H9 (cell line): ENCODE measurements around the gene STN1. TPM values are rescaled to one million over a fixed set of nuclear protein-coding genes. Genes with fewer than 3 reads are reported as not detected.

Source experiments
- DNase-seq: peaks from one replicate; pipeline ENCODE4 v3.0.0-alpha.2; 2017
- H2AFZ ChIP-seq: one replicate; pipeline ENCODE4 v1.6.1; 2013; ENCODE audit warnings: mild to moderate bottlenecking, low read length, control low read depth, moderate library complexity
- H2AK5ac ChIP-seq: 2 replicates; pipeline ENCODE4 v1.6.1; 2013; ENCODE audit warnings: low read length, control low read depth, mixed read lengths; ENCODE audit not compliant: insufficient read length
- H2BK120ac ChIP-seq: one replicate; pipeline ENCODE4 v1.6.1; 2013; ENCODE audit warnings: low read depth, mild to moderate bottlenecking, low read length, control low read depth, inconsistent platforms; ENCODE audit not compliant: poor library complexity, severe bottlenecking
- H2BK12ac ChIP-seq: 2 replicates; pipeline ENCODE4 v1.6.1; 2013; ENCODE audit warnings: low read length, control low read depth, mixed read lengths, low read depth; ENCODE audit not compliant: insufficient read length
- H2BK15ac ChIP-seq: 2 replicates; pipeline ENCODE4 v1.6.1; 2013; ENCODE audit warnings: low read depth, low read length, control low read depth
- H2BK20ac ChIP-seq: one replicate; pipeline ENCODE4 v1.6.1; 2013; ENCODE audit warnings: low read depth, mild to moderate bottlenecking, low read length, control low read depth, inconsistent platforms; ENCODE audit not compliant: poor library complexity, severe bottlenecking
- H2BK5ac ChIP-seq: 2 replicates; pipeline ENCODE4 v1.6.1; 2013; ENCODE audit warnings: low read length, control low read depth, mixed read lengths; ENCODE audit not compliant: insufficient read length
- H3K14ac ChIP-seq: 2 replicates; pipeline ENCODE4 v1.6.1; 2013; ENCODE audit warnings: low read length, control low read depth; ENCODE audit not compliant: insufficient read depth
- H3K18ac ChIP-seq: 2 replicates; pipeline ENCODE4 v1.6.1; 2013; ENCODE audit warnings: low read depth, mild to moderate bottlenecking, mixed read lengths, low read length, control low read depth; ENCODE audit not compliant: insufficient read length
- H3K23ac ChIP-seq: 2 replicates; pipeline ENCODE4 v1.6.1; 2013; ENCODE audit warnings: low read length, control low read depth, mixed read lengths, low read depth; ENCODE audit not compliant: insufficient read length
- H3K23me2 ChIP-seq: 2 replicates; pipeline ENCODE4 v1.6.1; 2013; ENCODE audit warnings: low read depth, mild to moderate bottlenecking, mixed read lengths, low read length, control low read depth; ENCODE audit not compliant: insufficient read length, poor library complexity, severe bottlenecking
- H3K27ac ChIP-seq: 2 replicates; pipeline ENCODE4 v1.5.1; 2013; ENCODE audit warnings: low read length, control low read depth, mixed read lengths, low read depth; ENCODE audit not compliant: insufficient read length
- H3K27me3 ChIP-seq: 2 replicates; pipeline ENCODE4 v1.6.1; 2013; ENCODE audit warnings: low read length, control low read depth, inconsistent platforms; ENCODE audit not compliant: insufficient read depth
- H3K4ac ChIP-seq: 2 replicates; pipeline ENCODE4 v1.6.1; 2013; ENCODE audit warnings: low read depth, mild to moderate bottlenecking, control low read depth, inconsistent platforms, low read length, moderate library complexity
- H3K4me1 ChIP-seq: 2 replicates; pipeline ENCODE4 v1.6.1; 2013; ENCODE audit warnings: low read length, control low read depth, inconsistent platforms; ENCODE audit not compliant: insufficient read depth
- H3K4me2 ChIP-seq: 2 replicates; pipeline ENCODE4 v1.6.1; 2013; ENCODE audit warnings: low read length, control low read depth, mixed read lengths; ENCODE audit not compliant: insufficient read length, insufficient read depth
- H3K56ac ChIP-seq: 2 replicates; pipeline ENCODE4 v1.6.1; 2013; ENCODE audit warnings: low read depth, mild to moderate bottlenecking, mixed read lengths, low read length, control low read depth; ENCODE audit not compliant: insufficient read length
- H3K79me1 ChIP-seq: 2 replicates; pipeline ENCODE4 v1.6.1; 2013; ENCODE audit warnings: low read depth, mild to moderate bottlenecking, moderate library complexity, low read length, control low read depth, inconsistent platforms; ENCODE audit not compliant: insufficient read depth, poor library complexity, severe bottlenecking
- H3K79me2 ChIP-seq: 2 replicates; pipeline ENCODE4 v1.6.1; 2013; ENCODE audit warnings: low read length, control low read depth, inconsistent platforms; ENCODE audit not compliant: insufficient read depth
- H3K9ac ChIP-seq: 2 replicates; pipeline ENCODE4 v1.6.1; 2013; ENCODE audit warnings: low read length, control low read depth, mixed read lengths; ENCODE audit not compliant: insufficient read length; ENCODE audit errors: extremely low read depth
- H3K9me3 ChIP-seq: one replicate; pipeline ENCODE4 v1.6.1; 2013; ENCODE audit warnings: low read depth, low read length, inconsistent platforms; ENCODE audit not compliant: control insufficient read depth
- H3T11ph ChIP-seq: one replicate; pipeline ENCODE4 v1.6.1; 2013; ENCODE audit warnings: mild to moderate bottlenecking, low read length, control low read depth, inconsistent platforms
- H4K20me1 ChIP-seq: one replicate; pipeline ENCODE4 v1.6.1; 2013; ENCODE audit not compliant: control insufficient read depth, insufficient read length, insufficient read depth
- H4K5ac ChIP-seq: 2 replicates; pipeline ENCODE4 v1.6.1; 2013; ENCODE audit warnings: low read depth, mild to moderate bottlenecking, mixed read lengths, low read length, control low read depth; ENCODE audit not compliant: insufficient read length
- H4K8ac ChIP-seq: replicated peaks from 2 replicates; pipeline ENCODE4 v1.6.1; 2013; ENCODE audit warnings: low read length, control low read depth, mixed read lengths, low read depth; ENCODE audit not compliant: insufficient read length
- H4K91ac ChIP-seq: 2 replicates; pipeline ENCODE4 v1.6.1; 2013; ENCODE audit warnings: low read depth, mild to moderate bottlenecking, moderate library complexity, mixed read lengths, low read length, control low read depth; ENCODE audit not compliant: insufficient read length
- H3K27ac Mint-ChIP-seq, 3 experiments: 2 replicates in 2 of 3; 3 replicates in 1 of 3; pipeline ENCODE4 v1.8.0; 2020 to 2021; ENCODE audit warnings: mixed read lengths in 3 of 3, mild to moderate bottlenecking in 1 of 3, moderate library complexity in 1 of 3
- H3K27me3 Mint-ChIP-seq: 2 replicates; pipeline ENCODE4 v1.8.0; 2021; ENCODE audit warnings: low read depth, mild to moderate bottlenecking, moderate library complexity, mixed read lengths
- H3K36me3 Mint-ChIP-seq, 3 experiments: 2 replicates in 2 of 3; 3 replicates in 1 of 3; pipeline ENCODE4 v1.8.0; 2020 to 2021; ENCODE audit warnings: low read depth in 3 of 3, mixed read lengths in 3 of 3; ENCODE audit not compliant: insufficient read depth in 1 of 3
- H3K4me1 Mint-ChIP-seq, 2 experiments: 2 replicates each; pipeline ENCODE4 v1.8.0; 2020; ENCODE audit warnings: mixed read lengths in 2 of 2
- H3K4me3 Mint-ChIP-seq, 2 experiments: 2 replicates in 1 of 2; 3 replicates in 1 of 2; pipeline ENCODE4 v1.8.0; 2020 to 2021; ENCODE audit warnings: mild to moderate bottlenecking in 2 of 2, mixed read lengths in 2 of 2, moderate library complexity in 1 of 2
- H3K9me3 Mint-ChIP-seq, 2 experiments: 2 replicates in 1 of 2; 3 replicates in 1 of 2; pipeline ENCODE4 v1.8.0; 2020; ENCODE audit warnings: mild to moderate bottlenecking in 2 of 2, mixed read lengths in 2 of 2, moderate library complexity in 1 of 2
- WGBS: extraction: QIAGEN DNeasy Blood & Tissue Kit; methylation state at CpG from one replicate; pipeline ENCODE4 v1.1.7; 2013; ENCODE audit warnings: missing lambda C conversion rate, low lambda C conversion rate, mixed read lengths; ENCODE audit not compliant: insufficient read length; ENCODE audit errors: extremely low coverage; 5-methylcytosine and 5-hydroxymethylcytosine counted together
- total RNA-seq: library from RNA; stranded (reverse); gene quantifications from 2 replicates; pipeline ENCODE4 v1.2.1, GENCODE V29; 2021
- TF ChIP-seq, protein P1 (sequence below): fragments of 200-600 bp; sonication (generic); conservative IDR thresholded peaks from 3 replicates; pipeline ENCODE4 v1.8.0; 2021; ENCODE audit warnings: antibody characterized with exemption, mild to moderate bottlenecking

Gene STN1
- total RNA-seq, 1 experiment from 2014 or later = 11.3 TPM

- Histone ChIP-seq H3K56ac (no peak overlapping the region), H2BK12ac (no peak overlapping the region), H3K23me2 (peaks cover 16% of the 10 kb centered on the region), H3K27ac (no peak overlapping the region), H3K4ac (no peak overlapping the region), H3K23ac (no peak overlapping the region), H4K20me1 (no peaks in the 10 kb centered on the region), H3K4me2 (peak overlapping the region; percentile 66), H3K4me1 (no peaks in the 10 kb centered on the region), H2BK20ac (no peak overlapping the region), H4K91ac (no peak overlapping the region), H2BK5ac (no peak overlapping the region), H4K5ac (no peak overlapping the region), H2BK120ac (no peak overlapping the region), H3T11ph (no peak overlapping the region), H2AK5ac (no peak overlapping the region), H3K79me2 (no peaks in the 10 kb centered on the region), H3K27me3 (peaks cover 2% of the 10 kb centered on the region; the same call in 1 of the 2 replicates), H2AFZ (no peak overlapping the region), H3K14ac (no peak overlapping the region), H4K8ac (no peak overlapping the region), H3K18ac (no peak overlapping the region), H3K9ac (no peak overlapping the region), H3K79me1 (no peaks in the 10 kb centered on the region), H3K9me3 (no peaks in the 10 kb centered on the region), H2BK15ac (no peak overlapping the region)
- no CpG with 5 or more reads among the region's 9 CpGs for WGBS
- H3K9me3 Mint-ChIP-seq = no peaks in the 10 kb centered on the region; a peak in 2 of 5 replicates
- DNase-seq = no peak
- peaks cover 52% of the 10 kb centered on the region for H3K27me3 Mint-ChIP-seq
- H3K4me1 Mint-ChIP-seq = peaks cover 23 to 31% of the 10 kb centered on the region in 2 experiments
- TF ChIP-seq, protein P1, sequence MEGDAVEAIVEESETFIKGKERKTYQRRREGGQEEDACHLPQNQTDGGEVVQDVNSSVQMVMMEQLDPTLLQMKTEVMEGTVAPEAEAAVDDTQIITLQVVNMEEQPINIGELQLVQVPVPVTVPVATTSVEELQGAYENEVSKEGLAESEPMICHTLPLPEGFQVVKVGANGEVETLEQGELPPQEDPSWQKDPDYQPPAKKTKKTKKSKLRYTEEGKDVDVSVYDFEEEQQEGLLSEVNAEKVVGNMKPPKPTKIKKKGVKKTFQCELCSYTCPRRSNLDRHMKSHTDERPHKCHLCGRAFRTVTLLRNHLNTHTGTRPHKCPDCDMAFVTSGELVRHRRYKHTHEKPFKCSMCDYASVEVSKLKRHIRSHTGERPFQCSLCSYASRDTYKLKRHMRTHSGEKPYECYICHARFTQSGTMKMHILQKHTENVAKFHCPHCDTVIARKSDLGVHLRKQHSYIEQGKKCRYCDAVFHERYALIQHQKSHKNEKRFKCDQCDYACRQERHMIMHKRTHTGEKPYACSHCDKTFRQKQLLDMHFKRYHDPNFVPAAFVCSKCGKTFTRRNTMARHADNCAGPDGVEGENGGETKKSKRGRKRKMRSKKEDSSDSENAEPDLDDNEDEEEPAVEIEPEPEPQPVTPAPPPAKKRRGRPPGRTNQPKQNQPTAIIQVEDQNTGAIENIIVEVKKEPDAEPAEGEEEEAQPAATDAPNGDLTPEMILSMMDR = no peak
- no peak overlapping the region for H3K27ac Mint-ChIP-seq
- H3K4me3 Mint-ChIP-seq = peak overlapping the region; percentile 73 to 91
- H3K36me3 Mint-ChIP-seq = no peaks in the 10 kb centered on the region; a peak in 1 of 7 replicates
Observed at GRCh38 chr10:103853428-103854264, 64.3 kb downstream of the STN1 start.
